K562 (cell line): ENCODE results near the gene VPS50. TPM values are rescaled to one million over a fixed set of nuclear protein-coding genes. Genes with fewer than 3 reads are reported as not detected.

Source experiments
- ATAC-seq: fragments of 200-7000 bp; cut with Tn5 transposase; 3 replicates; pipeline ENCODE4 v1.9.1; 2020; ENCODE audit warnings: moderate library complexity
- BruUV-seq: library from RNA; stranded (reverse); fragments of 400-500 nt; replicated peaks from 2 replicates; lab custom pipeline; 2021; lab: Mats Ljungman, UMichigan
- CTCF ChIA-PET: fragments of 300-600 bp; formaldehyde crosslinking; extraction: SDS; loops from one replicate; lab custom pipeline; 2021; ENCODE audit warnings: low intra/inter-chr PET ratio; lab: Yijun Ruan, JAX
- POLR2A ChIA-PET: fragments of 300-600, 350-650 bp; sonication (Branson Sonifier 250); formaldehyde crosslinking; extraction: SDS; loops from one replicate; lab custom pipeline; 2021; ENCODE audit warnings: antibody characterized with exemption, inconsistent platforms; lab: Yijun Ruan, JAX
- DNase-seq, 4 experiments: peaks; one replicate each; pipeline versions ENCODE4 v3.0.0 to v3.0.0-alpha.2; 2011 to 2018; ENCODE audit warnings: low spot score in 3 of 4, mixed read lengths in 3 of 4; ENCODE audit errors: extremely low read depth in 1 of 4
- FAIRE-seq: peaks from 2 replicates; lab custom pipeline; 2011; peaks lifted over from hg19 to GRCh38; lab: Jason Lieb, UNC
- H2AFZ ChIP-seq: 2 replicates; pipeline ENCODE4 v1.6.0; 2011; ENCODE audit warnings: low read depth, low read length, control low read depth, inconsistent platforms
- H3K27ac ChIP-seq: fragments of 200-600 bp; 3 replicates; pipeline ENCODE4 v1.8.0; 2011; ENCODE audit warnings: low read depth, mild to moderate bottlenecking, control low read depth, inconsistent platforms, low read length, moderate library complexity, mixed read lengths; ENCODE audit errors: extremely low read depth
- H3K27me3 ChIP-seq, 2 experiments: fragments of 300-600 bp in 1 of 2; 2 replicates in 1 of 2; 3 replicates in 1 of 2; pipeline versions ENCODE4 v1.6.0 to v1.8.0; 2011; ENCODE audit warnings: inconsistent platforms in 2 of 2, low read length in 2 of 2, mild to moderate bottlenecking in 1 of 2, mixed read lengths in 1 of 2, moderate library complexity in 1 of 2; ENCODE audit not compliant: control insufficient read depth in 2 of 2, insufficient read depth in 2 of 2
- H3K36me3 ChIP-seq: fragments of 300-600 bp; 3 replicates; pipeline ENCODE4 v1.8.0; 2011; ENCODE audit warnings: mild to moderate bottlenecking, low read length, inconsistent platforms; ENCODE audit not compliant: control insufficient read depth, insufficient read depth
- H3K4me1 ChIP-seq, 2 experiments: fragments of 200-600 bp in 1 of 2; replicated peaks in 1 of 2; 2 replicates in 1 of 2; 3 replicates in 1 of 2; pipeline versions ENCODE4 v1.5.1 to v1.8.0; 2011; ENCODE audit warnings: inconsistent platforms in 2 of 2, low read length in 2 of 2, mild to moderate bottlenecking in 1 of 2, mixed read lengths in 1 of 2, moderate library complexity in 1 of 2; ENCODE audit not compliant: control insufficient read depth in 2 of 2, insufficient read depth in 2 of 2
- H3K4me2 ChIP-seq: 2 replicates; pipeline ENCODE4 v1.6.1; 2011; ENCODE audit warnings: low read length, control low read depth, inconsistent platforms, mixed read lengths; ENCODE audit not compliant: insufficient read depth
- H3K4me3 ChIP-seq: fragments of 200-600 bp; sonication (generic), shearing (Covaris generic); 2 replicates; pipeline ENCODE4 v1.5.1; 2016; ENCODE audit warnings: control low read depth, inconsistent platforms
- H3K79me2 ChIP-seq: fragments of 200-600 bp; 3 replicates; pipeline ENCODE4 v1.8.0; 2011; ENCODE audit warnings: low read length, inconsistent platforms; ENCODE audit not compliant: control insufficient read depth, insufficient read depth
- H3K9ac ChIP-seq, 2 experiments: 2 replicates each; pipeline versions ENCODE4 v1.6.0 to v1.6.1; 2011; ENCODE audit warnings: low read depth in 2 of 2, low read length in 2 of 2, control low read depth in 1 of 2, inconsistent platforms in 1 of 2, mild to moderate bottlenecking in 1 of 2, mixed read lengths in 1 of 2; ENCODE audit not compliant: insufficient read depth in 1 of 2
- H3K9me1 ChIP-seq: one replicate; pipeline ENCODE4 v1.6.0; 2011; ENCODE audit warnings: inconsistent platforms, mild to moderate bottlenecking, low read length, moderate library complexity; ENCODE audit not compliant: control insufficient read depth, insufficient read depth
- H3K9me3 ChIP-seq: replicated peaks from 2 replicates; pipeline ENCODE4 v1.5.1; 2011; ENCODE audit warnings: low read depth, low read length, inconsistent platforms; ENCODE audit not compliant: control insufficient read depth, insufficient read depth
- H4K20me1 ChIP-seq: replicated peaks from 2 replicates; pipeline ENCODE4 v1.6.1; 2011; ENCODE audit warnings: low read length, inconsistent platforms, mixed read lengths; ENCODE audit not compliant: control insufficient read depth, insufficient read depth
- CEBPB ChIP-seq: fragments of 450-650 bp; IDR thresholded peaks from 2 replicates; pipeline ENCODE4 v1.6.1; 2016; ENCODE audit warnings: missing genetic modification characterization, missing compliant biosample characterization
- CTBP1 ChIP-seq: fragments of 450-650 bp; IDR thresholded peaks from 2 replicates; pipeline ENCODE4 v1.6.1; 2016; ENCODE audit warnings: borderline replicate concordance
- ELF4 ChIP-seq: fragments of 450-650 bp; formaldehyde crosslinking; IDR thresholded peaks from 2 replicates; pipeline ENCODE4 v1.4.0; 2022; ENCODE audit warnings: missing genetic modification characterization
- HDAC8 ChIP-seq: fragments of 450-650 bp; IDR thresholded peaks from 2 replicates; pipeline ENCODE4 v1.6.1; 2016; ENCODE audit warnings: mild to moderate bottlenecking, missing genetic modification characterization, moderate library complexity, missing compliant biosample characterization
- KDM2B ChIP-seq: fragments of 250-450 bp; sonication (Bioruptor Pico); IDR thresholded peaks from 2 replicates; pipeline ENCODE4 v1.8.0; 2021; ENCODE audit warnings: mild to moderate bottlenecking, moderate library complexity
- PRPF4 ChIP-seq: fragments of 200-400 bp; formaldehyde crosslinking; IDR thresholded peaks from one replicate; pipeline ENCODE4 v1.6.1; 2017; ENCODE audit warnings: low read length, low read depth, mild to moderate bottlenecking; ENCODE audit not compliant: insufficient read depth, poor library complexity, severe bottlenecking
- RBM22 ChIP-seq: fragments of 200-400 bp; formaldehyde crosslinking; IDR thresholded peaks from 2 replicates; pipeline ENCODE4 v1.6.1; 2018; ENCODE audit warnings: low read length, low read depth; ENCODE audit not compliant: poor library complexity, severe bottlenecking
- SRF ChIP-seq, 2 experiments: fragments of 250-450, 450-650 bp in 1 of 2; sonication (Bioruptor Pico) in 1 of 2; sonication (generic) in 1 of 2; formaldehyde crosslinking; IDR thresholded peaks; 2 replicates each; pipeline versions ENCODE4 v1.5.0 to v1.5.1; 2020 to 2022; ENCODE audit warnings: mild to moderate bottlenecking in 1 of 2, missing genetic modification reagents in 1 of 2
- SRSF7 ChIP-seq: fragments of 200-400 bp; formaldehyde crosslinking; optimal IDR thresholded peaks from 2 replicates; pipeline ENCODE3; 2017; ENCODE audit warnings: mild to moderate bottlenecking, low read depth, low read length
- TRIM24 ChIP-seq, 2 experiments: fragments of 450-650 bp; IDR thresholded peaks; 2 replicates each; pipeline ENCODE4 v1.6.1; 2016
- ZNF41 ChIP-seq: fragments of 250-450 bp; sonication (Bioruptor Pico); conservative IDR thresholded peaks from 2 replicates; pipeline ENCODE4 v1.4.0; 2020; ENCODE audit warnings: mild to moderate bottlenecking
- ZNF764 ChIP-seq: fragments of 250-450 bp; sonication (Bioruptor Pico); IDR thresholded peaks from 2 replicates; pipeline ENCODE4 v1.4.0; 2020; ENCODE audit warnings: low read depth, mild to moderate bottlenecking, moderate library complexity
- WGBS: fragments of 100-300 bp; shearing (Covaris generic); methylation state at CpG from one replicate; pipeline ENCODE4 v1.1.6; 2016; ENCODE audit warnings: low coverage, mixed read lengths; ENCODE audit not compliant: insufficient coverage; ENCODE audit errors: missing lambda C conversion rate; 5-methylcytosine and 5-hydroxymethylcytosine counted together
- in situ Hi-C: fragments of 300-500 bp; cut with MboI; formaldehyde crosslinking; loops from 4 replicates; pipeline ENCODE4 v1.15.0; 2018; ENCODE audit warnings: inconsistent platforms, mixed read lengths
- intact Hi-C: fragments of 100-400 bp; cut with micrococcal nuclease; formaldehyde crosslinking; loops from 2 replicates; pipeline ENCODE4 v1.14.2; 2022
- polyA plus RNA-seq, 8 experiments: library from polyadenylated mRNA; depleted of rRNA in 4 of 8; stranded (reverse) in 5 of 8; unstranded in 3 of 8; fragments of >200 nt; fragmentation: Nextera tagmentation in 2 of 8; fragmentation: Illumina TruSeq in 1 of 8; extraction: Ambion mirVana in 2 of 8; extraction: Trizol in 1 of 8; gene quantifications; 2 replicates each; pipeline versions ENCODE4 v1.2.1 to v1.2.3, GENCODE V29; 2011 to 2014; ENCODE audit warnings: inconsistent platforms in 1 of 8, missing spikeins in 1 of 8
- total RNA-seq, 7 experiments: library from RNA; depleted of rRNA in 6 of 7; stranded (reverse); fragments of >200 nt in 6 of 7; fragmentation: Illumina TruSeq in 2 of 7; extraction: Trizol in 2 of 7; gene quantifications; 2 replicates each; pipeline versions ENCODE4 v1.2.1 to v1.2.3, GENCODE V29; 2011 to 2021; ENCODE audit warnings: low replicate concordance in 1 of 7
- TF ChIP-seq, protein P1 (sequence below): sonication (generic); formaldehyde crosslinking; IDR thresholded peaks from 2 replicates; pipeline ENCODE4 v1.8.1; 2022; ENCODE audit warnings: missing genetic modification reagents
- TF ChIP-seq, protein P2 (sequence below): fragments of 250-450 bp; sonication (Bioruptor Pico); IDR thresholded peaks from 2 replicates; pipeline ENCODE4 v1.4.0; 2020; ENCODE audit warnings: borderline replicate concordance
- TF ChIP-seq, protein P3 (sequence below): fragments of 450-650 bp; conservative IDR thresholded peaks from 2 replicates; pipeline ENCODE4 v1.6.1; 2016; ENCODE audit warnings: missing genetic modification characterization, low read depth, mild to moderate bottlenecking, control low read depth, missing compliant biosample characterization

VPS50 gene
- total and polyA plus RNA-seq, 9 of the 15 experiments (the other 6 are each of a cell fraction or from before 2014, with no cell fraction given) = 10.5 to 29.4 (median 15.8) TPM

DNA sequence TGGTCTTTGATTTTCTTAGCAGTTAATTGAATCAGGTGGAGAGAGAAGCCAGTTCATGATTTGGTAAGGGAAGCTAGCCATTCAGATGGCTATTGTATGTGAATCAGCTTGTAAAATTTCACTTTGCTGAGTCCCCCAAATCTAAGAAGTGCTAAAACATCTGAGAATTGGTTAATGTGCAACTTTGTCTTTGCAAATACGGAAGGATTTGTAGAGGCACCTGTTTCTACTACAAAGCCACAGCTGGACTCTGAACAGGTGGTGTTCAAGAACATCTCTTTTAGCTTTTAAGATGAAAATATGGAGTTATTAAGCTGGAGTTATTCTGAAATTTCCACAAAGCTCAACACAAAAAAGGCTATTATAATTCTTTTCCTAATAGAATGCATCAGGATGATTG, 132.6 kb downstream of the VPS50 start (continued):
- no peak for TF ChIP-seq ZNF764 (CRISPR knock-in tag)
- TF ChIP-seq, protein P1, sequence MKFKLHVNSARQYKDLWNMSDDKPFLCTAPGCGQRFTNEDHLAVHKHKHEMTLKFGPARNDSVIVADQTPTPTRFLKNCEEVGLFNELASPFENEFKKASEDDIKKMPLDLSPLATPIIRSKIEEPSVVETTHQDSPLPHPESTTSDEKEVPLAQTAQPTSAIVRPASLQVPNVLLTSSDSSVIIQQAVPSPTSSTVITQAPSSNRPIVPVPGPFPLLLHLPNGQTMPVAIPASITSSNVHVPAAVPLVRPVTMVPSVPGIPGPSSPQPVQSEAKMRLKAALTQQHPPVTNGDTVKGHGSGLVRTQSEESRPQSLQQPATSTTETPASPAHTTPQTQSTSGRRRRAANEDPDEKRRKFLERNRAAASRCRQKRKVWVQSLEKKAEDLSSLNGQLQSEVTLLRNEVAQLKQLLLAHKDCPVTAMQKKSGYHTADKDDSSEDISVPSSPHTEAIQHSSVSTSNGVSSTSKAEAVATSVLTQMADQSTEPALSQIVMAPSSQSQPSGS (CRISPR knock-in tag) = no peak
- no peak for TF ChIP-seq HDAC8 (tag)
- no peak for TF ChIP-seq SRSF7
- TF ChIP-seq, protein P2, sequence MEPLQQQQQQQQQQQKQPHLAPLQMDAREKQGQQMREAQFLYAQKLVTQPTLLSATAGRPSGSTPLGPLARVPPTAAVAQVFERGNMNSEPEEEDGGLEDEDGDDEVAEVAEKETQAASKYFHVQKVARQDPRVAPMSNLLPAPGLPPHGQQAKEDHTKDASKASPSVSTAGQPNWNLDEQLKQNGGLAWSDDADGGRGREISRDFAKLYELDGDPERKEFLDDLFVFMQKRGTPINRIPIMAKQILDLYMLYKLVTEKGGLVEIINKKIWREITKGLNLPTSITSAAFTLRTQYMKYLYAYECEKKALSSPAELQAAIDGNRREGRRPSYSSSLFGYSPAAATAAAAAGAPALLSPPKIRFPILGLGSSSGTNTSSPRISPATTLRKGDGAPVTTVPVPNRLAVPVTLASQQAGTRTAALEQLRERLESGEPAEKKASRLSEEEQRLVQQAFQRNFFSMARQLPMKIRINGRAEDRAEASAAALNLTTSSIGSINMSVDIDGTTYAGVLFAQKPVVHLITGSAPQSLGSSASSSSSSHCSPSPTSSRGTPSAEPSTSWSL = no peak
- no peak for TF ChIP-seq SRF (CRISPR knock-in tag; IDR thresholded peaks at IDR 0.05)

DNA sequence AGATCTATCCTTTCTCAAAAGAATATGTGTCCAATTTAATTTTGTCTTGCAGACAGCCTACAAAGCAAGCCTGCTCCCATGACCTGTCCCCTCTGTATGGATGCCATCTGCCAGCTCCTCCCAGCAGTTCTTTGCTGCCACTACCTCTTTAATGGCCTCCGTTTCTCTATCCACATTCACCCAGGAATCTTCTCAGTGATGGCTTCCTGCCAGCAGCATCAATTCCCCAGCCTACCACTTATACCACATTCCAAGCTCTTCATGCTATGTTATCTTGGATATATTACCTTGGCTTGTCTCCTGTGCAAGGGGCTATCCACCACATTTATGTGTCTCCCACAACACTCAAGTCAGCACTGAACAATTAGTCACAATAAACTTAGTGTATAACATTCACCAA, 133.2 kb downstream of the VPS50 start:
- no peak overlapping the region for H3K4me2 ChIP-seq
- no peak overlapping the region for H2AFZ ChIP-seq
- no peak overlapping the region for H3K27ac ChIP-seq
- no peaks in the 10 kb centered on the region for H3K4me1 ChIP-seq
- no peaks in the 10 kb centered on the region for H3K9me1 ChIP-seq
- no peak for DNase-seq
- intact Hi-C loops = no loop called here
- TF ChIP-seq RBM22 (no peak), PRPF4 (no peak), CEBPB (tag) (no peak), ZNF41 (CRISPR knock-in tag) (no peak), CTBP1 (no peak), KDM2B (CRISPR knock-in tag) (no peak), TRIM24 (IDR thresholded peaks at IDR 0.05) (no peak), ELF4 (CRISPR knock-in tag) (no peak)
- TF ChIP-seq, protein P3, sequence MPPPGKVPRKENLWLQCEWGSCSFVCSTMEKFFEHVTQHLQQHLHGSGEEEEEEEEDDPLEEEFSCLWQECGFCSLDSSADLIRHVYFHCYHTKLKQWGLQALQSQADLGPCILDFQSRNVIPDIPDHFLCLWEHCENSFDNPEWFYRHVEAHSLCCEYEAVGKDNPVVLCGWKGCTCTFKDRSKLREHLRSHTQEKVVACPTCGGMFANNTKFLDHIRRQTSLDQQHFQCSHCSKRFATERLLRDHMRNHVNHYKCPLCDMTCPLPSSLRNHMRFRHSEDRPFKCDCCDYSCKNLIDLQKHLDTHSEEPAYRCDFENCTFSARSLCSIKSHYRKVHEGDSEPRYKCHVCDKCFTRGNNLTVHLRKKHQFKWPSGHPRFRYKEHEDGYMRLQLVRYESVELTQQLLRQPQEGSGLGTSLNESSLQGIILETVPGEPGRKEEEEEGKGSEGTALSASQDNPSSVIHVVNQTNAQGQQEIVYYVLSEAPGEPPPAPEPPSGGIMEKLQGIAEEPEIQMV (tag) = no peak
- TF ChIP-seq, all 486 proteins: peak for 0
- Histone ChIP-seq H3K9me3 (no peaks in the 10 kb centered on the region), H3K27me3 (0 out of 5 replicates have a peak, but pooled peaks cover 0 to 5% of the 10 kb centered on the region in 2 experiments), H3K4me3 (no peak overlapping the region), H3K36me3 (no peaks in the 10 kb centered on the region), H3K79me2 (no peaks in the 10 kb centered on the region), H3K9ac (no peak overlapping the region), H4K20me1 (no peaks in the 10 kb centered on the region)
- ChIA-PET POLR2A (interaction anchor here (0.6 to 1.4 kb wide), 2 partner anchors 10 to 15 kb away, joined by 3 read pairs; no protein-coding TSS in a partner anchor), CTCF (no interaction called here)
- no peak for ATAC-seq
- BruUV-seq = no TSS peak
- in situ Hi-C loops = no loop called here
- no peak for FAIRE-seq
- WGBS = 0% methylated on average over 1 of the region's 1 CpG
